Fibroblast of lung (primary cell): Measurements from ENCODE around the gene KRT4.

Experiments
- CTCF ChIP-seq, 2 donors: IDR thresholded peaks in 1 of 2; conservative IDR thresholded peaks in 1 of 2; 1 replicate in 1 of 2; 2 replicates in 1 of 2; pipeline ENCODE4 v1.5.1; 2011 to 2012; ENCODE audit warnings: low read length in 2 of 2, control low read depth in 1 of 2, inconsistent platforms in 1 of 2, low read depth in 1 of 2, mild to moderate bottlenecking in 1 of 2
- EZH2 ChIP-seq: IDR thresholded peaks from 2 replicates; pipeline ENCODE4 v1.5.1; 2012; ENCODE audit warnings: low read length, control low read depth, mild to moderate bottlenecking; ENCODE audit errors: missing control alignments

- no peak for TF ChIP-seq CTCF (conservative IDR thresholded peaks at IDR 0.05 in 1 of 2, IDR thresholded peaks at IDR 0.05 in 1 of 2; ENCODE audit: low read depth in 1 of 2, low read length in 2 of 2)
- no peak for TF ChIP-seq EZH2
Measured at GRCh38 chr12:52813885-52814709, at the start of gene KRT4.
